GM21526 (cell line): Measurements from ENCODE around the gene CDYL.
A peak's percentile ranks its signal among the peaks of the same experiment; 100 is the strongest.

Source experiments
- ATAC-seq: cut with Tn5 transposase; IDR thresholded peaks from one replicate; pipeline ENCODE4 v1.9.1; 2021; ENCODE audit warnings: moderate library complexity; ENCODE audit not compliant: unreplicated experiment, low FRiP score

The CDYL gene

DNA sequence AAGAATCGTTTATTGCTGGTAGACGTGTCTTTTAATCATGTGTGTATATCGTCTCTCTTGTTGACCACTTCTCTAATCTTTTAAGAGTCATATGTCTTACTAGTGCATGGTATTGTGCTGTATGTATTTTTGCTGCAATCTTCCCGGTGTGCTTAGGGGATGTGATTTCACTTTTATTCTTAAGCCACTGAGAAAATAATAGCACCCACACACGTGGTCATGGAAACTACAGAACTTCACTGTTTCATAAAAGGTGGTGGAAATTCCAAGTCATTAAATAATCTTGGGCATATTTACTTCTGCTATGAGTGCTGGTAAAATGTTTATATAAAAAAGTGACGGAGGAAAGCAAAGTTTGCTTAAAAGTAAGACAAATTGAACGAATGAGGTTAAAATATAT lies 3.0 kb upstream of the CDYL start:
- no peak for ATAC-seq

DNA sequence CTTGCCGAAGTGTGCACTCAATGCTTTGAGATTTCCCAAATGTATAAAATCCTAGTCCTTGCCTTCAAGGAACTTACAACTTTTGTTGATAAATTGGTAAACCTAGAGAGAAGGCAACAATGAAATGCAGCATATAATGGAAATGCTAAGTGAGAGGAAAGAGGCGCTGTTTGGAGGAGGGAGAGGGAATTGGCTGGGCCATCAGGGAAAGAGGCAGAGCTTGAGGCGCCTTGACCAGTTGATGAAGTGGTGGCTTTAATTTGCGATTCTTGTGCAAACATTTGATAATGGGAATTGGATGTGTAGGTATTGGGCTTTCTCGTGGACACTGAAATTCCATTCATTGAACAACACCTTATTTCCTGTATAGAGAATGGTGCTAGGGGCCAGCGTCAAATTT lies 1.9 kb upstream of the CDYL start:
- no peak for ATAC-seq

DNA sequence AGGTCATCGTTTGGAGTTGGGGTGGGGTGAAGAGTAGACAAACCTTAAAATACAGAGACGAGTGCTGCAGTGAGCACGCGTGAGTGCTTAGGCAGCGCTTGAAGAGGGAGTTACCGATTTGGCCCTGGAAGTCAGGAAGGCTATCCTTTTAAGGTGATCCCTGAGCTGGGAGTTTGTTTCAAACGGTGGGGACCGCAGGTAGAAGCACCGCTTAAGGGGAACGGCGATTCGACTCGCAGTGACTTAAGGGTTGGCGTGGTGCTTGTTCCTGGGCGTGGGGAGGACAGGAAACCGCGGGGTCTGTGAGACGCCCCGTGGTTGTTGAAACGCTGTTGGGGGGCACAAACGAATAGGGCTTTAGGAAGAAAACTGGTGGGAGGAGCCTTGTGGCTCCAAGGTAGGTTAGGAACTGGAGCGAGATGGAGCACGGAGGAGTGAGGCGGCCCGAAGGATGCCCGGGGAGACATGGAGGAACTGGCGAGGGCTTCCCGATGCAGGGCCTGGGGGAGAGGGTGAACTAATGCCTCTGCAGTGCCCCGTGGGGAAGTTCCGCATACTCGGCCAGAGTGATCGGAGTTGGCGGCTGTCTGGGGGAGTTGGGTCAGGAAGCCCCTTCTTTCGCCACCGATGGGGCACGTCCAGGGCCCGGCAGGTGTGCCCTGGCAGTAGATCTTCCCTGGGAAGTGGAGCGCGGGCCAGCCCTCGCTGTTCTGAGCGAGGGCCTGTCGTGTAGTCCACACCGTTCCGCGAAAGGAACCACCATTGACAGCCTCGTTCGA lies 1.3 kb upstream of the CDYL start:
- no peak for ATAC-seq

GRCh38 chr6:4775494-4776130 lies 592 bp upstream of the CDYL start:
- peak; percentile 54 for ATAC-seq

DNA sequence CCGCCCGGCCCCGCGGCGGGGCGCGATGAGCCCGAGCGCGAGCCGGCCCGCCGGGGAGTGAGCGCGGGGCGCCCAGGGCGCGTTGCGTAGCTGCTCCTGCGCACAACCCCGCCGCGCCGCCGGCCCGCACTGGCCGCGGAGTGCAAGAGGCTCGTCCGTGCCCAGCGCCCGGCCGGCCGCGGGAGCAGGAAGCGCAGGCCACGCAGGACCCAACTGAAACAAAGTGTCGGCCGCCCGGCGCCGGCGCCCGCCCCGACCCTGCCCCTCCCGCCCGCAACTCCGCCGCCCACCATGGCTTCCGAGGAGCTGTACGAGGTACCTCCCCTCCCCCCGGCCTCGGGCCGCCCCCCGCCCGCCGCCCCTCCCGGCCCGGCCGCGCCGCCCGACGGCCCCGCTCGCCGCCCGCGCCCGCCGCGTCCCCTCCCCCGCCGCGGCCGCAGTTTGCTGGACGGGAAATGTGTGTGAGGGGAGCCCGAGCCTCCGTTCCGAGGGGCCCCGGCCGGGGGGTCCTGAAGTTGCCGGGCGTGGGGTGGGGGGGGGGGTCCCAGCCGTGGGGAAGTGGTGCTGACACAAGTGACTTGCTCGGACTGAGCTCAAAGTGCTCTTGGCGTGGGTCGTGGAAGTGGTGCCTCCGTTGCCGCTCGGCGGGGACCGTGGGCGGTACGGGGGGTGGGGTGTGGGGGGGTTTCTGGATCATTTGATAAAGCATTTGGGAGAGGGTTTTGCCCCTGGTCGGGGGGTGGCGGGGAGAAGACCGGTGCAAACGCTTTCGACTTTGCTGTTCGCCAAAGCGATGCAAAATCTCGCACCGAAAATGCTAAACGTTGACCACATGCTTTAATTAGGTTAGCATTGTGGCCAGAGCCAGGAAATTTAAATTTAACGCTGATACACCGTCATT lies 539 bp downstream of the CDYL start:
- ATAC-seq: peak; percentile 8

- ATAC-seq: no peak
Observed at GRCh38 chr6:4777394-4777935, 1.3 kb downstream of the CDYL start.

DNA sequence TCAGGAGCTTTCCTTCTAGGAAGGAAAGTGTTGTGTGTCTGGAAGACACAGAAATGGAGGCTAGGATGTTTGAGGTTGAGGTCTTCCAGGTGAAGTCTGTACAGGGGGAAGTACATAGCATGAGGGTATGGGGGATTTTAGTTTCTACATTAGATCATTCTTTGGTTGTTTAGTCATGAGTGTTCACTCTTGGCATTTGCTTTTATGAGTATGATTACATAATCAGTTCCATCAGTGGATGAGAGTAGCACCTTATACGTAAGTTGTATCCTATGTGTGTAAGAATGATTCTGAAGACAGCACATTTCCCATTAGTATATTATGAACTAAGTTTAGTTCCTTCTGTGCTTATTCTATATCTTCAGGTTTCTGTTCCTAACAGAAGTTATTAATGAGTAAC lies 1.9 kb downstream of the CDYL start:
- ATAC-seq: no peak

- no peak for ATAC-seq
Observed at GRCh38 chr6:4780360-4780812, 4.2 kb downstream of the CDYL start.

DNA sequence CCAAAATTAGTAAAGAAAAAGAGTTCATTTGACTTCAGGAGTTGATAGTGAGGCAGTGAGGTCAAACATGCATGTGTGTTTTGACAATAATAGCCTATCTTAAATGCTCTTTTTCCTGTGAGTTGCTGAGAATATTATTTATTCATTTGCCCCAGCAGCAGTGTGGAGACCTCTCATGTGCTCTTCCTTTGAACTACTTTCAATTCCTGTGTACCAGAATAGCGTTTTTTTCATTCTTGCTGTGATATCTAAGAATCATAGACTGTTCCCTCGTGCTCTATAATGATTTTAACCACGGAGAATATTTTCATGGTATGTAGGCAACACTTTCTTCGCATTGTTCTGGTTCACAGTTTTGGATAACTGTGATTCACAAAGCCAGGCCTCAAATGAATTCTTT lies 5.2 kb downstream of the CDYL start:
- no peak for ATAC-seq

DNA sequence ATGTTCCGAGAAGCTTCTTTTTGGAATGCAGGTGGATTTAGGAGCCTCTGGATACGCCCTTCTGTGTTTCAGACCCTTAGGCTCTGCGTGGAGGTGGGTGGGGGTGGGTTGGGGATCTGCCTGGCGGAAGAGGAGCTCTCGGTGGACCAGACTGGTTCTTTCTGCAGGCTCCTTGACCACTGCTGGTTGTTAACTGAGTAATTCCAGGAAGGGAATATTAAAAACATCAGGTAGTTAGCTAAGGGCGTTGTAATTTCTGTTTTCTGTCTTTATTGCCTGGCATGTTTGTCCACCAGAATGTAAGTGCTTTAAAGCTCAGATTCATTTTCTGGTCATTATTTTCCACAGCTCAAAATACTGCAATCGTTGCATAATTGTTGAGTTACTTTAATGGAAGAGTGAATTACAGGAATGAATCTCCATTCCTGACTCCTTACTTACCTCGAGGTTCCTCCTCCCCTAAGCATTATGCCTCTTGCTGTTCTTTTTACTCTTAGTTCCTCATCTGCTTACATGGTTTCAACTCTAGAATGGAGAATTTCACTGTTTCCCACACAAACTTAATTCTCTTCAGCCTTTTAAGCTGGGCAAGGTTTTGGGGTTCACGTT lies 5.9 kb downstream of the CDYL start:
- no peak for ATAC-seq

DNA sequence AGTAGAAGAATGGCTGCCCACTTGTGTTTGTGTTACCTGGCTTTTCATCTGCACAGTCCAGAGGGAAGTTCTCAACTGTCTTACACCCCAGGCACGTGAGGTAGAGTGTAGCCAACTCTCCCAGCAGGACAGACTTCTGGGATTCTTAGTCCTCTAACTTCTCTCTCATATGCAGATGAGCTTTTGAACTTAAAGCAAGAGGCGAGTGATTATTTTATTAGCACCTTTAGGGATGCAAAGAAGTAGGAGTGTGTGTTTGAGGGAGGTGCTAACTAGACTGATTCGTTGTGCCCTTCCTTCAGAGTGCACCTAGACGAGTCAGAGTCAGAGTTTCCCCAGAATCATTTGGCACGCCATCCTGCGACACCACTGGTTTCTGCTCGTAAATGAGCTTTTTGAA lies 10.8 kb downstream of the CDYL start:
- ATAC-seq: no peak

GRCh38 chr6:4788482-4788881 lies 12.3 kb downstream of the CDYL start:
- ATAC-seq: no peak

GRCh38 chr6:4788953-4789584 lies 12.9 kb downstream of the CDYL start:
- ATAC-seq: peak; percentile 89

DNA sequence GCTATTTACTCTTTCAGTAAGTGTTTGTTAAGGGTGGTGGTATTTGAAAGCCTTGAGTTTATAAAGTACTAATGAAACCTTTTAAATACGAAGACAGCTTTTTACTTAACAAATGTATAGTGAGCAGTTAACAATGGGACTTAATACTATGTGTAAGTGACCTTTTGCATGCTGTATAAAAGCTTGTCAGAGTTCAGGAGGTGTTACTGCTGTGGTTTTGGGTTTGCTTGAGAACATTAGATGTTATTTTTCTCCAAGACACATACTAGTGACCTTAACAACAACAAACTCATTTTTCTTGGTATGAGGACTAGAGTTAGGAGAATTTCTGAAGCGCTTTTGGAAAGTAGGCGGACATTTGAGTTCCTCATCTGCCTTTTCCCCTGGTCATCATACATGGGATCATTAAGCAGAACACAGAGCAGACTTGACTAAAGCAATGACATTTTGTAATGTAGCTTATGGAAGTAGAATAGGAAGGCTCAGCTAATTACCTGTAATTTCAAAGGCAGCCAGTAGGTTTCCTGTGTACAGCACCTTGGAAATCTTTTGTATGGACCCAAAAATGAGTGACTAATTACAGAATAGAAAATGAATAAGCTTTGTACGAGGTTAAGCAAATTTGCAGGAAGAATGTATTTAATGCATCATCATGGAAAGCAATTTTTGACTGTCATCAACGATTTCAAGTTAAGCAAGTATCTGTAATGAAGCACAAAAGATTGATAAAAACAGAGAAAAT lies 14.1 kb downstream of the CDYL start:
- no peak for ATAC-seq

GRCh38 chr6:4794140-4794707 lies 18.0 kb downstream of the CDYL start:
- ATAC-seq: no peak

- ATAC-seq: no peak
Observed at GRCh38 chr6:4797587-4797986, 21.4 kb downstream of the CDYL start.

DNA sequence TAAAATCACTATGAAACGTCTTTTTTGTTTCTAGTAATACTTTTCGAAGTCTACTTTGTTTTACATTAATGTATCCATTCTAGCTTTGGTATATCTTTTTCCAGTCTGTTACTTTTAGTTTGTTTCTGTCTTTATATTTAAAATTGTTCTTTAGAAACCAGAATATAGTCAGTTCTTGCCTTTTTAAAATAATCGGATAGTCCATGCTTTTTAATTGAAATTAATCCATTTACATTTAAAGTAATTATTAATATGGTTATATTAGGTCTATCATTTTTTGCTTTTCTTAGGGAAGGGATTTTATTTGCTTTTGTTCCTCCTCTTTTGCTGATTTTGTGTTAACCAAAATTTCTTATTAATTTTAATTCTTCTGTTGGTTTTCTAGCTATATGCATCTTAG lies 23.7 kb downstream of the CDYL start:
- ATAC-seq: no peak

DNA sequence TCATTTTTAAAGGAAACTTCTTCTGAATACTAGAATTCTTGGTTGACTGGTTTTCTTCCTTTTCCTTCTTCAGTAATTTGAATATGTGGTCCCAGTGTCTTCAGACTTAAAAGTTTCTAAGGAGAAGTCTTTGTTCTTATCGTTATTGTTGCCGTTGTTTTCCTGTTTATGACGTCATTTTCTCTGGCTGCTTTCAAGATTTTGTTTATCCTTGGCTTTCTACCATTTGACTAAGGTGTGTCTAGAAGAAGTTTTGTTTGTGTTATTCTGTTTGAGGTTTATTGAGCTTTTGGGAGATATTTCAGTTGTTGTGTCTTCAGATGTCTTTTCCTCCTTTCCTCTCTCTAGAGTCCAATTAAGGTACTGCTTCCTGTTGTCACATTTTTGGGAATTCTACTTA lies 24.5 kb downstream of the CDYL start:
- no peak for ATAC-seq

GRCh38 chr6:4801491-4802110 lies 25.4 kb downstream of the CDYL start:
- peak; percentile 45 for ATAC-seq
